Measurements from ENCODE around the gene MGAT5.

MGAT5 gene

DNA sequence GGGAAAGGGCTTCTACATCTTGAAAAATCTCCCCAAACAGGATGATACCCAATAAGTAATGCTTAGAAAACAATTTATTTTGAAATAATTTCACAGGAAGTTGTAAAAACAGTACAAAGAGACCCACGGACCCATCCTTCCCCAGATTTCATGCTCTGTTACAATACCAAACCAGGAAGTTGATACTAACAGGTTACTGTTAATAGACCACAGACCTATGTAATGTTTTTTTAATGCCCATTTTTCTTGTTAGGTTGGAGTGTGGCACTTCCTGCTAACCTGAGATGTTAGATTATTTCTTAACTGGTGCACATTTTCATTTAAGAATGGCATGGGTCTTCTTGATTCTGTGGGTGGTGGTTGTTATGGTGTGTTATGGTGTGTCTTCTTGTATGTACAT, 21.4 kb upstream of the MGAT5 start:
- no peak for DNase-seq

DNA sequence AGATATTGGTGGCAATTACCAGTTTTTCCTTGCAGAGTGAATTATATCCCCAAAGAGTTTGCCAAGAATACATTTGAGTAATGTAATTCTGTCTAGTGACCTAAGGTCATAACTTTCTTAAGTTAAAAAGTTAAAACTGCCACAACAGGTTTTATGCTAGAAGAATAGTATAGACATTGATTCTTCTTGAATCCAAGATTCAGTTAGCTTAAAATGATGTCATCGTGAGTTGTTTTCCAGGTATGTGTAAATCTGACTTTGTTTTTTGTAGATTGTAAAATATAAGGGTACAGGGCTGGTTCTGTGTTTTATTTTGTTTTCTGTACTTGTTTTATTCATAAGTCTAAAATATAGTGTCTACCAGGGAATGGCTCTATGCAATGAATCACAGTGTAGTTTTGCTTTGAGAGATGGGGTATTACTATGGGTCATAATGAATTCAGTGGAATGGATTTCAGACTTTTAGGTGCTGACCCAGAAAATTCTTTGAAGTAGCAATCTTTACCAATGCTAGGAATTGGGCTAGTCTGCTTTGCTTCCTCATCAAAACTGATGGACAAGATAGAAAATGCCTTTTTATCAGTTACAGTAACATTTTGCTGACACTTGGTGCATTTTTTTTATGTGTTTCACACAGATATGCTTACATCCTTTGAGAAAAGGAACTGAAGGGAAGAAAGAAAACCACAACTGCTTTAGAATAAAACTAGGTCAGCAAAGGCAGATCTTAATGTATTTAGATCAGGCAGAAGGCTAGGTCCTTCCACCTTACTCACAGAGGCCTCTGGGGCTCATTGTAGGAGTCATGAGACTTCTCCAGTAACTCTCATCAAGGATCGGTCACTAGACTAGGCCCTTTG, 20.8 kb upstream of the MGAT5 start:
- DNase-seq: no peak

DNA sequence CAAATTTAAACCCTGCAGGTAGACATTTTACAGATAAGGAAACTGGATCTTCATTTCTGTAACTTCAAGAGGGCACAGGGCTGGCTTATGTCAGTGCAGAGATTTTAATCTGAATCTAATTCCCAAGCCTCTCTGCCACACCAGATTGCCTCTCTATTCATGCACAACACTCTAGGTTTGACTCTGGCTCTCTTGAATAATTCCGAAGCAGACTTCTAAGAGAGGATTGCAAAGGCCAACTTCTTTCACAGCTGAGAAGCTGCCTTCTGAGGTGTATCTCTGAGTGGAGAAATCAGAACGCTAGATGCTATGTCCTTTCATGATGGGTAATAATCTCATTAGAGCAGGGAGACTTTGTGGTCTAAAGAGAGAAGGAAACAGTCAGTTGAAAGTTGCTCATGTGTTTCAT, 20.1 kb upstream of the MGAT5 start:
- no peak for DNase-seq

DNA sequence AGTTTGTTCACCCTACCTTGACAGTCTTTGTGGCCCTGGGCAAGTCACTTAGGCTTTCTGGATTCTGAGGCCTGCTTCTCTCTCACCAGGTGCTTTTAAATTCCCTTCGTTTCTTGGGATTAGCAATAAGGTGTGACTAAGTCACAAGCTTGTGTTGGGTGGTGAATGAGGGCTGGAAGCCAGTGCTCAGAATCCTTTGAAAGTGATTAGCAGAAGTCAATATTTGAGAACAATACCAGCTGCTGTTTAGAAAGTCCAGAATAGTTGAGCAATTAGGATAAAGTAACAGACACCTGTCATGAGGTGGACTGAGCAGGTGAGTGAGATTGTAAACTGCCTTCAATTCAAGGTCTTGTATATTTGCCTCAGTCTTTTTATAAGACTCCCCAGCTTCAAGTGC, 19.3 kb upstream of the MGAT5 start:
- DNase-seq: no peak

DNA sequence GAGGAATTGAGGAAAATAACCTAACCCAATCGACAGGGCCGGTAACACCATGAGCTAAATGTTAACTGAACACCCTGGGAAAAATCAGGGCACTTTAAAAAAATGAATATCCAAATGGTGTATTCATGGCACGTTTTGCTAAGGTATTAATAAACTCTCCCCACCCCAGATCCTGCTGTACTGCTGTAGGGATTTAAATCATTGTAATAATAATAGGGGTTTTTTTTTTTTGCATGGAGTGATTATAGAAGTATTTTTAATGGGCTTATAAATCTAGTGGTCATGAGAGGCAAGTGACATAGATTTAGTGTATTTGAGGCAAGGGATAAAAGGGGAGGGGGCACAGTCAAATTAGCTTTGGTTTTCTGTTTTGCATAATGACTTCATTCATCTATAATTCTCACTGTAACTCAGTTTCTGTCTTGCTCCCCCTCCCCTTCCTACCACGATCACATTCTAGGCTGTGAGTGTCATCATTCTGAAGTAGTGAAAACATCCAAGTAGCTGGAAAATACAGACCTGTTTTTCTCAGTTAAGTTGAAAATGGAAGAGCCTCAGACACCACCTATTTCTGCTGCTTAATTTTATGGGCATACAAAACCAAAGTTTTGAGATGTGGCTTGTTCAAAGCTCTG, 18.2 kb upstream of the MGAT5 start:
- no peak for DNase-seq

DNA sequence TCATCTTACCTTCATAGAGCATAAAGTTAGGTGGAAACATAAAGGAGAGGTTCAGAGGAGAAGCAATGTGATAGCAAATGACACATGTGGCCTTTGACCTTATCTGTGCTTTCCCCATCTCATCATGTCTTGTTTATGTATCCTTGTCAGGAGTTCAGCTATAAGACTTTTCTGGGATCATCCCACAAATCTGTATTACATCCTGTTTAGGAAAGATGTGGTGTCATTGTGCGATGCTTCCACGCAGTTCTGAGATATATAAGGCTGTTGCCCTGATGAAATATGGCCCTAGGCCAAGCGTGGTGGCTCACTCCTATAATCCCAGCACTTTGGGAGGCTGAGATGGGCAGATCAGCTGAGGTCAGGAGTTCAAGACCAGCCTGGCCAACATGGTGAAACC, 15.5 kb upstream of the MGAT5 start:
- no peak for DNase-seq

DNA sequence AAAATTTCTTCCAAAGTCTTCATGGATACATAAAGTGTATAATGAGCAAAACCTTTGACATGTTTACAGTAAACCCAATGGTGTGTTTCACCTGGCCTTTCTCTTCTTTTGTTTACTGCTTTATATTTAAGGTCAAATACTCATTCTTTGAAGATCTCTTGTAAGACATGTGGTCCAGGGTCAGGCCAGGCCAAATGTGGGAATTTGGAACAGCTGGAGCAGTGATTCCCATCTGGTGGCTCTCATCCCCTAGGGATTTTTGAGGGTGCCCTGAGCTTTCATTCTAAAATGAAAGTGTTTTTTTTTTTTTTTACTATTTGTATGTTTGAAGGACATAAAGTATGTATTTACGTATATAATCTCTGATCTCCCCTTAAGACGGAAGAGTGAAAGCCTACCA, 13.8 kb upstream of the MGAT5 start:
- no peak for DNase-seq

DNA sequence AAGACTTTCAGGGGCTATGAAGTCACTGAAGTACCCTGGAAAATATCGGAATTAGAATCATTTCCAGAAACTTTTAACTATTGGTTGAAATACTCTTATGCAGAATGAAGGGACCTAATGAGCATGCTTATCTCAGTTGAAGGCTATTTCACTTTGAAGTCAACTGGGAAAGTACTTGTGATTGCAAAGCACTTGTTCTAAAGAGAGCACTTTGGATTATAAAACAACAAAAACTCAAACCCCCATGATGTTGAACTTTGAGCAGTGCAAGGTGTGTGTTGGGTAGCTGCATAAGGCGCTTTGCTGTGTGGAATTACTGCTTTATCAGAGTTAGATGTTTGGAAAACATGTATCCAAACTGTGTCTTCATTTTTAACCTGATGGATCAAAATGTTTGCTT, 12.0 kb upstream of the MGAT5 start:
- no peak for DNase-seq

DNA sequence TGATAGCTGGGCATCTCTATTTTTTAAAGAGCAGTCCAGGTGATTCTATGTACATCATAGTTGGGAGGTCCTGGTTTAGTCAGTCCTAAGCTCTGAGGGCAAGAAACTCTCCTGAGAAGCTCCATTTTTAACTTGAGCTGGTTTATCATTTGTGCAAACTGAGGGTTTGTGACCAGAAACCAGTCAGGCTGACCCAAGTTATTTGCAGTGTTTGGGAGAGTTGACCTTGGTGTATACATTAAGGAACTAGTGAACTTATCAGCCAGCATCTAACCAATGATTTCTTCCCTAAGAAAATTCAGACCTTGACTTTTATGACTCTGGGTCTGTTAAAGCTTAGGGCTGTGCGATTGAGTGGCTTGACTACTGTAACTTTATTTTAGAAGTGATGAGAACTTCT, 10.6 kb upstream of the MGAT5 start:
- DNase-seq: no peak

DNA sequence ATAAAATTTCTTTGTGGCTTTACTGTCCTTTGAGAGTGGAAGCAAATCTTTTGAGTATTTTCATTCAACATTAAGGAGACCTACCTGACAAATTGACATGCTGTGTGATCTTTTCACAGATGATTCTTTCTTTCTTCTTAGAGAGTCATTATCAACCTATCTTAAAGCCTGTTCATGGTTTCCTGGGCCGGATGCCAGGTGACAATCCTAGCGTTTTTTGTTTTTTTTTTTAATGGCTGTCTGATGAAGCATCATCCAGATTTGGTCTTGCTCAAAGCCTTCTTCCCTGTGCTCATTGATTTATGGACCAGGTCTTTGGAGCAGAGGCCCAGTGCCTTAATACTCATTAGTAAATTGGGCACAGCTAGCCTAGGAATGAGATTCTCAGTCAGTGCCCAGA, 9.8 kb upstream of the MGAT5 start:
- DNase-seq: no peak

DNA sequence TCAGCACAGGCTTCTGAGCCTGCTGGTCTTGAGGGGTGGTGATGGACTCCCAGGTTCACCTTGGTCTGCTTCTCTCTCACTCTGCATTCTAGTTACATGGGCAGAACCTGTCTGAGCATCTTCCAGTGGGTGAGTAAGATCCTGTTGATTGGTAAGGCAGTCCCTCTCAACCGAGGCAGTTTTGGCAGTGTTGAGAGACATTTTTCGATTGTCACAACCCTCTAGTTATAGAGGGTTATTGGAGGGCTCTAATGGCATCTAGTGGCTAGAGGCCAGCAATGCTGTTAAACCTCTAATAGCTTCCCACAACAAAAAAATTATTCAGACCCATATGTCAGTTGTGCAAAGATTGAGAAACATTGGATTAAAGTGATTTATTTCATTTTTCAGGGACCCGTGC, 9.3 kb upstream of the MGAT5 start:
- no peak for DNase-seq

DNA sequence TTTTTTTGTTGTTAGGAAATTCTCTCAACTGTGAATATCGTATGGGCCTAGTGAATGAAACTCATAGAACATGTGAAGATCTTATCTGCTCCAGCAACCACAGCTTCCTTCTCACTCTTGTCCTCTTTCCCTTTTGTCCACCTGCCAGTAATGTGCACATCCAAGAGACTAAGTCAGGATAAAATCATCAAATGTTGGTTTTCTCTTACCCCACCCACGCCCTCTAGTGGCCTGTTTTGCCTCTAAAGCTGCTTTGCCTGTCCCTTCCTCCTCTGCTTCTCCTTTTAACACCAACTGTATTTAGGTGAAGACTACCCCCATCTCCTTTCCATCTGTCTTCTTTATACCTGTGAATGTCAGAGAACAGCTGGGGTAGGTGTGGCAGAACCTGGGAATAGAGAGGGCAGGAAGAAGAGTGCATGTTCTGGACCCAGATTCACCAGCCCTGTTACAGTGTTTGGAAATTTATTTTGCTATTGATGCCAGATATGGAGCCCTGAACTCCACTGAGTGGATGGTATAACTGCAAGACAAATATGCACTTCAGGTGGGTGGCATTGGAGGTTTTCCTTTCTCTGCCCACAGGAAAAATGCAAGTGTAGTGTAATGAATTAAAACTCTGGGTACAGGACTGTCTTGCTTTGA, 8.4 kb upstream of the MGAT5 start:
- DNase-seq: peak in 1 of 2 experiments; percentile 66

DNA sequence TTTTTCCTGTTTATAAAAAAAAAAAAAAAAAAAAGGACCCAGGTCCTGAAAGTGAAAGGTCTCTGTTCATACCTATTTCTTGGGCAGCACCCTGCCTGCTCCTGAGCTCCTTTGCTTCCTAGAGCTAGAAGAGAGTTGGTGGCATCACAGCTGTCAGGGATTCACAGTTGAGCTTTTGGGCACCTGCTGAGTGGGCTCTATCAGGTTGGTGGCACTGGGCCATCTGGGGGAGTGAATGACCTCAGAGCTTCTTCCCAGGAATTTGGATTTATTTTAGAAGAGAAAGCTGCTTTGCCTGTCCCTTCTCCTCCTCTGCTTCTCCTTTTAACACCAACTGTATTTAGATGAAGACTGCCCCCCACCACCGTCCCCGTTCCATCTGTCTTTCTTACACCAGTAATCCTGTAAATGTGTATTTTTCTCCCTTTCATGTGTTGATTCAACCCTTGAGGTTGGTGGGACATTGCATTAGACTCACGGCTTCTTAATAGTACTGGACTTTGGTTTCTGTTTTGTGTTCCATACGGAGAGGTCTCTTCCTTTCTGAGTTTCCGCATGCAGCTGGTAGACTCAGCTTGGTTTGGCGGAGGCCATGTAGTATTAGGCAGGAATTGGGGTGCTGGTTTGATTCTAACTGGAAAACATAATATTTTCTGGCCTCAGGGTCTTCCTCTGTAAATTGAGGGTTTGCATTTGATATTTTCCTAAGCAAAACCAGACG, 7.6 kb upstream of the MGAT5 start:
- no peak for DNase-seq

DNA sequence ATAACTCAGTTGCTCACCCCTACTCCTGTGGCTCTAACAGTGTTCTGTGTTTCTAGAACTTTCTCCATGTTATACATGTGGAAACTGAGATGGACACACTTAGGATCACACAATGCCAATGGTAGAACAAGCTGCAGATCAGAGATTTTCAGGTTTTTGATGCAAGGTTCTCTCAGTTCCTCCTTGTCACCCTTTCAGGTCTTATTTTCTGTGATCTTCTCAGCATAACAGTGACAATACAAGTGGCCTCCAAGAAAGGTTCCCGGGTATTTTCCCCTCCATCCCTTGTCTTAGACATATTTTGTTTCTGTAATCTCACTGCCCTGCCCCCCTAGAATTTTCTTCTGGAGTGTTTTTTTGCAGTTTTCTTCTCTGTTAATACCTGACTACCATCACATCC, 6.2 kb upstream of the MGAT5 start:
- no peak for DNase-seq

DNA sequence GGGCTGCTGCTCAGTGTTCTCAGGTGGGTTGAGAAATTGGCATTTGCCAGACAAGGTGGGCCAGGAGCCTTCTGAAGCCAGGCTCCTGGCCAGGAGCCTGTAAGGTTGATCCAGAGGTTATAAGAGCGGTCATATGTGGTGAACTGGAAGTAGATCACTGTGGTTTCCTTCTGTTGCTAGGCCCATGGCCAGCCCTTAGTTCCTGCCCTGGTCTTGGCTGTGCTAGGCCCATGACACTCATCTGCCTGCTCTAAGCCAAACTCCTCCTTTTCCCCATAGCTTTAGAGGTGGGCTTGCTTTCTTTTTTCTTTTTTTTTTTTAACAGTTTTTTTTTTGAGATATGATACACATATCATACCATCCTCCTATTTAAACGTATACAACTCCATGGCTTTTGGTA, 5.0 kb upstream of the MGAT5 start:
- no peak for DNase-seq

DNA sequence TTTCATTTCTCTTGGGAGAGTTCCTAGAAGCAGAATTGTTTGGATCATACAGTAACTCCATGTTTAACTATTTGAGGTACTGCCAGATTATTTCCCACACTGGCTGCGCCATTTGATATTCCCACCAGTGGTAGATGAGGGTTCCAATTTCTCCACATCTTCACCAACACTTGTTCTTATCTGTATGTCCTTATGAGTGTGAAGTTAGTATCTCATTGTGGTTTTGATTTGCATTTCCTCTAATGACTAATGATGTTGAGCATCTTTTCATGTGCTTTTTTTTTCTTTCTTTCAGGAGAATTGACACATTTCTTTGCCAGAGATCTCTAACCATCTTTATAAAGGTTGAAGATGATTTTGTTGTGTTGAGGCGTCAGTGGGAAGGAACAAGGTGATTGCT, 4.1 kb upstream of the MGAT5 start:
- DNase-seq: no peak

DNA sequence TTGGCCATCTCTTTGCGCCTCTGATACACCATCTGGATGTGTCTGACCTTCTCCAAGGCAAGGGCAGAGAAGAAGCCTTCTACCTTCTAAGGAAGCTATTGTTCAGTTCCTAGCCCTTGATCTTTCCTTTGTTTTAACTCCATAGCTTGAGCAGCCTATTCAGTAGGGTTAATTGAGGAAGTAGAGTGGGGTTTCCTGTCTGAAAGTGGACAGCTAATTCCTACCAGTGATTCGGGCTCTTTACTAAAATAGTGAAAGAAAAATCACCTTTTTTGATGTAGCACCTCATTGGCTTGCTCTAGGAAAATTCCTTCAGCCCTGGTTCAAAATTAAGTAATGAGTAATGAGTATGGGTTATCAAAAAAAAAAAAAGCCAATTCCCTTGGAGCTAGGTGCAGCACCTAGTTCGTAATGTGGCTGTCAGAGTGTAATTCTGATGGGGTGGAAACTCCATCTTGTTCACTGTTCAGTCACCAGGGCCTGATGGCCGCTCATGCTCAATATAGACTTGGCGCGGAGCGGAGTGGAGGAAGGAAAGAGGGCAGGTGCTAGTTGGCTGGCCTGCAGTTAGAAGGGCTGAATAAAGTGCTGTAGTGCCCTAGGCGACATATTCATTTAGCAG, 2.9 kb upstream of the MGAT5 start:
- DNase-seq: no peak

DNA sequence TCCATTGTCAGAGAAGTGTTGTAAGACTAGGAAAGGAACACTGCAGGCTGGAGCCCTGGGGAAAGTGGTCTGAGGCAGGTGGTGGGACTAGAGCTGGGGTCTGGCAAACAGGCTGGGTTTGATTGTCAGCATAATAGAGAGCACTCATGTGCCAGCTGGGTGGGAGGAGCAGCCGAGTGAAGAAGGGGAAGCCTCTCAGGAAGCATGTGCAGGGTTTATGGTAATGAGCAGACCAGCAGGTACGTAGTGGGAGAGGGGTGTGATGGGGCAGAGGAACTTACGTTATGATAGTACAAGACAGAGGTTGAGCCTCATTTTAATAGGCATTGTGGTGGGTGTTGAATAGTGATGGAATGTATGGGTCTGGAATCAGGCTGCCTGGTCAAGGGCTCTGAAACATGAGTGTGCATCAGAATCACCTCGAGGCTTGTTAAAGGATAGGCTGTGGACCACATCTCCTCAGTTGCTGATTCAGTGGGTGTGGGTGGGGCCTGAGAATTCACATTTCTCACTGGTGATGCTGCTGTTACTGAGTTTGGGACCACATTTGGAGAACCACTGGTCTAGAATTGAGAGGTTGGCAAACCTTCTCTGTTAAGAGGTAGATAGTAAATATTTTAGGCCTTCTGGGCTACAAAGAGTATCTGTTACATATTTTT, 1.7 kb upstream of the MGAT5 start:
- no peak for DNase-seq

DNA sequence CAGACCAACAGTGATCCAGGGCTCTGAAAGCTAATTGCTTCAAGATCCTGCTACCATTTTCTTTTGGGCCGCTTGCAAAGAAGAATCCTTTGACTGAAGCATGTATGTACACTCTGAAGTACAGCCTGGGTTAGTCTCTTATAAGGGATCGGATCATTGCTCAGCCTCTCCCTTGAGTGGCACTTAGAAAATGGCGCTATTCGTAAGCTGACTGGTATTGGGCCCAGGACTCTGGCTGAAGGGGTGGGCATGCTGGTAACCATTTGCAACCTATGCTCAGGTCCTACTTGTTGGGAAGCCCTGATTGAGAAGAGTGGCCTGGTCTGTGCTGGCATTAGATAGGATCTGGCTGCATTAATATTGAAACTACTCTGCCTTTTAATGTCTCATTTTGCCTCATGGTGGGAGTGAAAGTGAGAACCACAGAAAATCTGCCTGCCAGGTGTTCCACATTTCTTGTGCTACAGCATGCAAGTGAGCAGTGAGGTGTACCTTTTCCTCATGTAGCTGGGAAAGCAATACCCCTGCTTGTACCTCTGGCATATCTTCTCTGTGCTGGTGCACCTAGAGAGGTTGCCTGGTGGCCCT, 661 bp upstream of the MGAT5 start:
- no peak for DNase-seq

DNA sequence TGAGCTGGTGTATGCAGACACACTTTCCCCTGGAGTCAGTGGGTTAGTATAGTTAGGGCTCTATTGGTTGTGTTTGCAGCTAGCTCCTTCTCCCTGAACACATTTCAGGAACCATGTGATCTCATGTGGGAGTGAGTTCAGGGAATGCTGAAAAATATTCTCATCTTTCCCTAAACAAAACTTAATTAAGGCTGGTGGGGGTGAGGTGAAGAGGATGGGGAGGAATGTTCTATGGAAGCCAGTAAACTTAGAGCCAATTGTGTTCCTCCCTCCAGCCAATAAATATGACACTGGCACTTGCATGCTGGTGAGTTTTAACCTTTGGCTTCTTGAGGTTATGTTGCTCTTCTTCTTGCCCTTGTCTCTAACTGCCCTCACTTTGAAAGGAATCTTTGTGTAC, 952 bp downstream of the MGAT5 start:
- no peak for DNase-seq

DNA sequence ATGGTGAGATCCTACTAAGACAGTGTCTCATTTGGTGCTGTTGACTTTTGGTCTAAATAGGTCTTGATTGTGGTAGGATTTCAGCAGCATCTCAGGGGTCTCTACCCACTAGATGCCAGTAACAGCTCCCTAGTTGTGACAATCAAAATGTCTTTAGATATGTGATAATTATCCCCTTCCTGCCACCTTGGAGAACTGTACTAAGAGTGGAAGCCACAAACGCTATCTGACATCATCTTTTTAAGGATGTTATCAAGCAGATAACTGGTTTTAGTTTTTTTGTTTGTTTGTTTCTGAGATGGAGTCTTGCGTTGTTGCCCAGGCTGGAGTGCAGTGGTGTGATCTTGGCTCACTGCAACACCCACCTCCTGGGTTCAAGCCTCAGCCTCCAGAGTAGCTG, 3.1 kb downstream of the MGAT5 start:
- no peak for DNase-seq

DNA sequence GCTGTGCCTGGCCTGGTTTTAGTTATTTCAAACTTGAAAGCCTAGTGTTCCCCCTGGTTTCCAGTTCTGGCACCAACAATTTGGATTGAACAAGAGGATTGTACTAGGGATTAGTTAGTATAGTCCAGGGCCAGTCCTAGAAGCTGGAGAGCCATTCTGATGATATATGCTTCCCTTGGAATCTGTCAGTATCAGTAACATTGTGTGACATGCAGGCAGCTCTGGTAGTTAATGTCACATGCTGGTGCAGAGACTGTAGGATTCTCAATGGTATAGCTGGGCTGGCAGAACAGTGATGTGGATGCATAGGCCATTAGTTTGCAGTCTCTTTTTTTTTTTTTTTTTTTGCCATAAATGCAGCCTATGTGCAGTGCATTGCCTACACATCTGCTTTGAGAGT, 3.6 kb downstream of the MGAT5 start:
- no peak for DNase-seq

All from SW 1271 (cell line).